GM23248 (cell line): Measurements from ENCODE around the gene DMRT3. TPM values are rescaled to one million over a fixed set of nuclear protein-coding genes. Genes with fewer than 3 reads are reported as not detected.
A peak's percentile ranks its signal among the peaks of the same experiment; 100 is the strongest.

Experiments used
- DNase-seq: peaks from one replicate; pipeline ENCODE4 v3.0.0-alpha.2; 2015
- H2AFZ ChIP-seq: fragments of 200-600 bp; sonication (generic); 2 replicates; pipeline ENCODE4 v1.6.1; 2016; ENCODE audit warnings: antibody characterized with exemption
- H3F3A ChIP-seq: fragments of 200-600 bp; sonication (generic); 2 replicates; pipeline ENCODE4 v1.6.1; 2016; ENCODE audit warnings: mild to moderate bottlenecking, antibody characterized with exemption, mixed run types; ENCODE audit not compliant: insufficient read depth
- H3K27ac ChIP-seq: fragments of 200-600 bp; sonication (generic); 2 replicates; pipeline ENCODE4 v1.5.1; 2016; ENCODE audit warnings: mild to moderate bottlenecking
- H3K27me3 ChIP-seq: fragments of 200-600 bp; sonication (generic); replicated peaks from 2 replicates; pipeline ENCODE4 v1.6.1; 2016; ENCODE audit warnings: mild to moderate bottlenecking; ENCODE audit not compliant: insufficient read depth
- H3K36me3 ChIP-seq: fragments of 200-600 bp; sonication (generic); 2 replicates; pipeline ENCODE4 v1.6.1; 2016; ENCODE audit warnings: low read depth, mild to moderate bottlenecking
- H3K4me1 ChIP-seq: fragments of 200-600 bp; sonication (generic); 2 replicates; pipeline ENCODE4 v1.6.1; 2016; ENCODE audit warnings: mild to moderate bottlenecking; ENCODE audit not compliant: insufficient read depth
- H3K4me2 ChIP-seq: fragments of 200-600 bp; sonication (generic); one replicate; pipeline ENCODE4 v1.6.1; 2016; ENCODE audit warnings: mild to moderate bottlenecking; ENCODE audit not compliant: unreplicated experiment
- H3K4me3 ChIP-seq: fragments of 200-600 bp; sonication (generic); 2 replicates; pipeline ENCODE4 v1.5.1; 2016; ENCODE audit warnings: mild to moderate bottlenecking
- H3K79me2 ChIP-seq: fragments of 200-600 bp; sonication (generic); 2 replicates; pipeline ENCODE4 v1.6.1; 2016; ENCODE audit warnings: mild to moderate bottlenecking; ENCODE audit not compliant: insufficient read depth
- H3K9ac ChIP-seq: fragments of 200-600 bp; sonication (generic); 2 replicates; pipeline ENCODE4 v1.6.1; 2016; ENCODE audit warnings: mild to moderate bottlenecking
- H3K9me2 ChIP-seq: fragments of 200-600 bp; sonication (generic); 2 replicates; pipeline ENCODE4 v1.6.1; 2016; ENCODE audit warnings: mixed run types, mild to moderate bottlenecking, moderate library complexity; ENCODE audit not compliant: insufficient read depth
- H3K9me3 ChIP-seq: fragments of 200-600 bp; sonication (generic); one replicate; pipeline ENCODE4 v1.6.1; 2017; ENCODE audit warnings: low read depth
- H4K20me1 ChIP-seq: fragments of 200-600 bp; sonication (generic); 2 replicates; pipeline ENCODE4 v1.6.0; 2016; ENCODE audit not compliant: insufficient read depth
- EZH2 ChIP-seq: fragments of 200-600 bp; sonication (generic); IDR thresholded peaks from 2 replicates; pipeline ENCODE4 v1.6.1; 2018; ENCODE audit warnings: antibody characterized with exemption, mild to moderate bottlenecking; ENCODE audit not compliant: insufficient read depth, poor library complexity, severe bottlenecking
- EZH2phosphoT487 ChIP-seq: fragments of 200-600 bp; sonication (generic); IDR thresholded peaks from 2 replicates; pipeline ENCODE4 v1.6.1; 2018; ENCODE audit warnings: antibody characterized with exemption, moderate library complexity, mild to moderate bottlenecking, low read depth; ENCODE audit not compliant: insufficient read depth
- WGBS, 2 experiments: methylation state at CpG; one replicate each; pipeline ENCODE4 v1.1.6; 2015 to 2017; ENCODE audit warnings: low lambda C conversion rate in 2 of 2, low coverage in 1 of 2; ENCODE audit errors: missing lambda C conversion rate in 2 of 2; 5-methylcytosine and 5-hydroxymethylcytosine counted together
- in situ Hi-C: fragments of 300-500 bp; cut with MboI; formaldehyde crosslinking; loops from 2 replicates; pipeline ENCODE4 v1.15.0; 2020
- polyA plus RNA-seq: library from polyadenylated mRNA; unstranded; fragments of >200 nt; fragmentation: Nextera tagmentation; extraction: Ambion mirVana; gene quantifications from 2 replicates; pipeline ENCODE4 v1.2.1, GENCODE V29; 2016
- total RNA-seq: library from RNA; depleted of rRNA; stranded (reverse); fragments of >200 nt; shearing (Covaris generic); gene quantifications from 2 replicates; pipeline ENCODE4 v1.2.3, GENCODE V29; 2014

Gene DMRT3
- total and polyA plus RNA-seq, 2 experiments from 2014 or later, result not detected

GRCh38 chr9:1013021-1013420 is 36.6 kb downstream of the DMRT3 start:
- WGBS, 2 experiments, result 46 to 47% methylated on average over 5 of the region's 5 CpGs
- no peak for TF ChIP-seq EZH2
- TF ChIP-seq EZH2phosphoT487, result no peak
- Histone ChIP-seq H3K9me3 (no peaks in the 10 kb centered on the region), H3K4me1 (no peaks in the 10 kb centered on the region), H3K4me3 (no peak overlapping the region), H3K27ac (no peak overlapping the region), H3K9ac (no peak overlapping the region), H3K36me3 (no peaks in the 10 kb centered on the region), H3K4me2 (no peak overlapping the region), H3K9me2 (no peaks in the 10 kb centered on the region), H2AFZ (no peak overlapping the region), H3K27me3 (peaks cover 15% of the 10 kb centered on the region; the same call in 1 of the 2 replicates), H3F3A (no peaks in the 10 kb centered on the region), H3K79me2 (no peaks in the 10 kb centered on the region), H4K20me1 (no peaks in the 10 kb centered on the region)
- DNase-seq, result no peak
- in situ Hi-C loops, result no loop called here

GRCh38 chr9:1014225-1014624 is 37.8 kb downstream of the DMRT3 start:
- no peak for DNase-seq
- Histone ChIP-seq H3K36me3 (no peaks in the 10 kb centered on the region), H3F3A (no peaks in the 10 kb centered on the region), H3K9me2 (no peaks in the 10 kb centered on the region), H4K20me1 (no peaks in the 10 kb centered on the region), H3K27me3 (peaks cover 15% of the 10 kb centered on the region), H2AFZ (no peak overlapping the region), H3K4me3 (no peak overlapping the region), H3K9me3 (no peaks in the 10 kb centered on the region), H3K79me2 (no peaks in the 10 kb centered on the region), H3K27ac (no peak overlapping the region), H3K9ac (no peak overlapping the region), H3K4me2 (no peak overlapping the region), H3K4me1 (no peaks in the 10 kb centered on the region)
- in situ Hi-C loops, result no loop called here
- no peak for TF ChIP-seq EZH2phosphoT487
- TF ChIP-seq EZH2, result no peak
- 53 to 60% methylated on average over 4 of the region's 4 CpGs for WGBS, 2 experiments

GRCh38 chr9:1014640-1015039 is 38.2 kb downstream of the DMRT3 start:
- in situ Hi-C loops, result no loop called here
- Histone ChIP-seq H3K4me1 (no peaks in the 10 kb centered on the region), H3K9me2 (no peaks in the 10 kb centered on the region), H3K9ac (no peak overlapping the region), H3F3A (no peaks in the 10 kb centered on the region), H3K36me3 (no peaks in the 10 kb centered on the region), H2AFZ (no peak overlapping the region), H3K27me3 (peaks cover 15% of the 10 kb centered on the region), H3K79me2 (no peaks in the 10 kb centered on the region), H4K20me1 (no peaks in the 10 kb centered on the region), H3K9me3 (no peaks in the 10 kb centered on the region), H3K4me2 (no peak overlapping the region), H3K27ac (no peak overlapping the region), H3K4me3 (no peak overlapping the region)
- TF ChIP-seq EZH2 (no peak), EZH2phosphoT487 (no peak)
- no peak for DNase-seq
- WGBS, 2 experiments, result 50 to 54% methylated on average over 2 of the region's 2 CpGs

GRCh38 chr9:1018121-1018520 is 41.7 kb downstream of the DMRT3 start:
- WGBS, 2 experiments, result 10 to 15% methylated on average over 10 of the region's 10 CpGs

GRCh38 chr9:1024112-1024511 is 47.7 kb downstream of the DMRT3 start:
- Histone ChIP-seq H3K36me3 (no peaks in the 10 kb centered on the region), H3K9ac (no peak overlapping the region), H3K4me2 (no peak overlapping the region), H2AFZ (no peak overlapping the region), H4K20me1 (no peaks in the 10 kb centered on the region), H3F3A (no peaks in the 10 kb centered on the region), H3K4me3 (no peak overlapping the region), H3K4me1 (no peaks in the 10 kb centered on the region), H3K27ac (no peak overlapping the region), H3K27me3 (peaks cover 13% of the 10 kb centered on the region), H3K79me2 (no peaks in the 10 kb centered on the region), H3K9me2 (no peaks in the 10 kb centered on the region), H3K9me3 (no peaks in the 10 kb centered on the region)
- no peak for DNase-seq
- in situ Hi-C loops, result no loop called here
- no peak for TF ChIP-seq EZH2
- TF ChIP-seq EZH2phosphoT487, result no peak
- 36% methylated on average over 1 of the region's 1 CpG for WGBS, 2 experiments

More at GRCh38 chr9:1018121-1018520, 41.7 kb downstream of the DMRT3 start:
- Histone ChIP-seq H3K9me2 (no peaks in the 10 kb centered on the region), H4K20me1 (no peaks in the 10 kb centered on the region), H3K79me2 (no peaks in the 10 kb centered on the region), H3F3A (no peaks in the 10 kb centered on the region), H3K9me3 (no peaks in the 10 kb centered on the region), H3K4me1 (no peaks in the 10 kb centered on the region), H3K9ac (no peak overlapping the region), H3K4me3 (no peak overlapping the region), H3K36me3 (no peaks in the 10 kb centered on the region), H3K27me3 (peaks cover 13% of the 10 kb centered on the region), H3K4me2 (no peak overlapping the region), H3K27ac (no peak overlapping the region), H2AFZ (no peak overlapping the region)
- DNase-seq, result peak; percentile 60
- TF ChIP-seq EZH2 (no peak), EZH2phosphoT487 (no peak)
- in situ Hi-C loops, result no loop called here
